ENCODE results near the gene TMC4. TPM values are rescaled to one million over a fixed set of nuclear protein-coding genes. Genes with fewer than 3 reads are reported as not detected.
A peak's percentile ranks its signal among the peaks of the same experiment; 100 is the strongest.

The TMC4 gene
- total and polyA plus RNA-seq, 12 donors: 0.59 to 11.6 (median 2.1) TPM

GRCh38 chr19:54191811-54192453, 19.0 kb upstream of the TMC4 start:
- ATAC-seq: no peak
- intact Hi-C loops (cut with DNase I): loop anchor here in 3 of 10 donors (1.0 kb wide), 2 partner anchors 7 to 8 kb away; partner anchors contain the start of gene RPS9 (in 2 of the 3)
- peak overlapping the region; percentile 77 to 95 (median 86) for H3K4me3 ChIP-seq

GRCh38 chr19:54191011-54191810, 18.3 kb upstream of the TMC4 start, which contains the start of gene TSEN34:
TSEN34 (plus strand) TSS chr19:54191308; CDS start chr19:54191365, 57 bp downstream.
- ATAC-seq (peak; percentile 28 to 59 (median 42)), DNase-seq (peak in 1 of 2 donors; percentile 90)
- H3K36me3 ChIP-seq: peaks cover 0 to 47% (median 8%) of the 10 kb centered on the region in 9 donors
- H3K27ac ChIP-seq: peak within 1 kb of the TSS; percentile 92 to 100 (median 96)
- no peaks in the 10 kb centered on the region for H3K9me3 ChIP-seq
- TF ChIP-seq, protein P1, sequence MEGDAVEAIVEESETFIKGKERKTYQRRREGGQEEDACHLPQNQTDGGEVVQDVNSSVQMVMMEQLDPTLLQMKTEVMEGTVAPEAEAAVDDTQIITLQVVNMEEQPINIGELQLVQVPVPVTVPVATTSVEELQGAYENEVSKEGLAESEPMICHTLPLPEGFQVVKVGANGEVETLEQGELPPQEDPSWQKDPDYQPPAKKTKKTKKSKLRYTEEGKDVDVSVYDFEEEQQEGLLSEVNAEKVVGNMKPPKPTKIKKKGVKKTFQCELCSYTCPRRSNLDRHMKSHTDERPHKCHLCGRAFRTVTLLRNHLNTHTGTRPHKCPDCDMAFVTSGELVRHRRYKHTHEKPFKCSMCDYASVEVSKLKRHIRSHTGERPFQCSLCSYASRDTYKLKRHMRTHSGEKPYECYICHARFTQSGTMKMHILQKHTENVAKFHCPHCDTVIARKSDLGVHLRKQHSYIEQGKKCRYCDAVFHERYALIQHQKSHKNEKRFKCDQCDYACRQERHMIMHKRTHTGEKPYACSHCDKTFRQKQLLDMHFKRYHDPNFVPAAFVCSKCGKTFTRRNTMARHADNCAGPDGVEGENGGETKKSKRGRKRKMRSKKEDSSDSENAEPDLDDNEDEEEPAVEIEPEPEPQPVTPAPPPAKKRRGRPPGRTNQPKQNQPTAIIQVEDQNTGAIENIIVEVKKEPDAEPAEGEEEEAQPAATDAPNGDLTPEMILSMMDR (IDR thresholded peaks at IDR 0.05): no peak
- peak within 1 kb of the TSS; percentile 77 to 95 (median 86) for H3K4me3 ChIP-seq
- H3K4me1 ChIP-seq: peaks cover 10 to 30% (median 22%) of the 10 kb centered on the region in 9 donors
- intact Hi-C loops (cut with DNase I): loop anchor here in 3 of 10 donors (1.0 kb wide), 2 partner anchors 8 to 9 kb away; partner anchors contain the start of gene RPS9 (in 2 of the 3)
- H3K27me3 ChIP-seq: no peaks in the 10 kb centered on the region
- 1 to 2% methylated on average over 69 to 77 of the region's 77 CpGs for WGBS, 2 donors

More at GRCh38 chr19:54191811-54192453, 19.0 kb upstream of the TMC4 start:
- Histone ChIP-seq H3K9me3 (no peaks in the 10 kb centered on the region), H3K36me3 (peaks cover 0 to 43% (median 8%) of the 10 kb centered on the region in 9 donors), H3K4me1 (peaks cover 10 to 30% (median 22%) of the 10 kb centered on the region in 9 donors), H3K27ac (peak overlapping the region; percentile 92 to 100 (median 96)), H3K27me3 (no peaks in the 10 kb centered on the region)
- WGBS, 2 donors: 67% methylated on average over 19 of the region's 19 CpGs
- no peak for DNase-seq
- TF ChIP-seq, protein P1 (IDR thresholded peaks at IDR 0.05): no peak

DNA sequence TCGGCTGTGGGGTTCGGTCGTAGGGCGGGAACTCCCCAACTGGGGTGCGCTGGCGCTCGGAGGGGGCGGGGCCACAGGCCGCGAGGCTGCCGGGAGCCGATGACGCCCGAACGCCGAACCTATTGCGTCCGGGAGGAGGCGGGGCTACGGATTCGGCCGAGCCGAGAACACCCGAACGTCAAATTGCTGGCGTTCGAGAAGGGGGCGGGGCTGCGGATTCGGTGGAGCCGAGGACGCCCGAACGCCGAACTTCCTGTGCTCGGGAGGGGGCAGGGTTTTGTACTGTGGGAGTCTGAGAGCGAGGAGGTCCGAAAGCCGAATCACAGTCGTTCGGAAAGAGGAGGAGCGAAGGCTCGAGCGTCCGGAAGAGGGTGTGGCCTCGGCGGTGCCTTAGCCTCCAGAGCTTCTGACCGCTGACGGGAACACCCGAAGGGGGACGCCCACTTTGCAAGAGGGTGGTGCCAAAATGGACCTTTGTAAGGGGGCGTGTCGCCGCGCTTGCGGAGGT, 17.6 kb upstream of the TMC4 start:
- intact Hi-C loops (cut with DNase I): loop anchor here in 3 of 10 donors (1.0 kb wide), 2 partner anchors 9 to 10 kb away; partner anchors contain the start of gene RPS9 (in 2 of the 3)
- TF ChIP-seq, protein P1 (IDR thresholded peaks at IDR 0.05): no peak
- Histone ChIP-seq H3K27ac (peak overlapping the region; percentile 92 to 100 (median 96)), H3K9me3 (no peaks in the 10 kb centered on the region), H3K4me3 (peak overlapping the region; percentile 77 to 95 (median 86)), H3K4me1 (peaks cover 10 to 30% (median 22%) of the 10 kb centered on the region in 9 donors), H3K27me3 (no peaks in the 10 kb centered on the region), H3K36me3 (peaks cover 0 to 50% (median 8%) of the 10 kb centered on the region in 9 donors)
- peak; percentile 78 to 89 (median 82) for ATAC-seq
- DNase-seq: peak; percentile 99 to 100
- 0 to 1% methylated on average over 56 of the region's 56 CpGs for whole genome bisulfite sequencing, 2 donors
